GM18505 (cell line): ENCODE data around the gene PRXL2A.
A peak's percentile ranks its signal among the peaks of the same experiment; 100 is the strongest.

Experiments
- ATAC-seq: cut with Tn5 transposase; IDR thresholded peaks from one replicate; pipeline ENCODE4 v1.9.1; 2021; ENCODE audit not compliant: unreplicated experiment
- POLR2A ChIP-seq: IDR thresholded peaks from 4 replicates; pipeline ENCODE4 v1.6.1; 2011; ENCODE audit warnings: borderline replicate concordance; ENCODE audit not compliant: insufficient read depth, insufficient read length; ENCODE audit errors: extremely low read depth

The PRXL2A gene

GRCh38 chr10:80464557-80465450 is 56.5 kb downstream of the PRXL2A start:
- no peak for TF ChIP-seq POLR2A
- ATAC-seq: no peak

- no peak for ATAC-seq
- no peak for TF ChIP-seq POLR2A
Measured at GRCh38 chr10:80465451-80465835, 57.1 kb downstream of the PRXL2A start.

- ATAC-seq: no peak
- TF ChIP-seq POLR2A: no peak
Measured at GRCh38 chr10:80465839-80466590, 57.7 kb downstream of the PRXL2A start.

GRCh38 chr10:80466724-80467326 is 58.5 kb downstream of the PRXL2A start:
- no peak for ATAC-seq
- no peak for TF ChIP-seq POLR2A

- TF ChIP-seq POLR2A: no peak
- no peak for ATAC-seq
Measured at GRCh38 chr10:80468002-80468401, 59.7 kb downstream of the PRXL2A start.

DNA sequence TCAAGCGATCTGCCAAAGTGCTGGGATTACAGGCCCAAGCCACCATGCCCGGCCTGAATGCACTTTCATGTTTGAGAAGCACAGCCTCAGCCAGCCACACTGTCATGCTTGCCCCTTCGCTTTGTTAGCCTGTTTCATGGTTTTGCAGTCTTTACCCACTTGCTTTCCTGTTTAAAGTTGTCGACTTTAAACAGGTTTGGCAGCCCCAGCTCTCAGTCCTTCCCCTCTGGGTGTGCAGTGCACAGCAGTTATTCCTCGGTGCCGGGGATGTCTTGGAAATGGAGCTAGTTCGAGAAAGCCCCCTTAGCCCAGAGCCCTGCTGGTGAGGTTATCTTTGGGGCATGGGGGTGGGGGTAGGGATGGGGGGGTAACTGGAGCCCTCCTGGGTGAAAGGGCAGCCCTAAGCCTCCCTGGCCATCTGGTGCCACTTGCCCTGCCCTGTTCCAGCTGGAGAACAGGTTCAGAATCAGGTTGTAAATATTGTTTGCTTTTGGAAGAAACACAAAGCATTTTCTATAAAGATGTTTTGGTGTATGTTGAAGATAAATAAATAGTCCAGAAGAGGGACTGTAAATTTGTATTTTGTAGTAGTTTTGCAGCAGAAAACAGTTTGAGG is 60.6 kb downstream of the PRXL2A start:
- no peak for ATAC-seq

GRCh38 chr10:80470266-80470665 is 61.9 kb downstream of the PRXL2A start:
- TF ChIP-seq POLR2A: no peak
- no peak for ATAC-seq

More for the DNA sequence above, 60.6 kb downstream of the PRXL2A start:
- no peak for TF ChIP-seq POLR2A

DNA sequence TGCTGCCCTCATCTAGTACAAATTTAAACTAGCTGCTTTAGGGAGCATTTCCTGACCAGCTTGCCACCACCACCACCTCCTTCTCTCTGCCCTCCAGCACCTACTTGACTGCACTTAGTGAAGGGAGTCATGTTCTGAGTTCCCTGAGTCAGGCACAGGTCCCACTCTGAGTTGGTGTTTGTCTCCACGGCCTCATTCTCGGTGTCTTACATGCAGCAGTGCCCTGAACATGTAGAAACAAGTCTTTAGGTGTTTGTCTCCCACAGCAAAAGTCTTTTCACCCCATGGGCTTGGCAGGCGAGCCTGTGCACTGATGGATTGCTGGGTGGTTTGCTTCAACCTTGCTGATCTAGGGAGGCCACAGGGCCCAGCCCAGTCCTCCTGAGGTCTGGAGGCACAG is 62.6 kb downstream of the PRXL2A start:
- no peak for ATAC-seq
- TF ChIP-seq POLR2A: no peak

DNA sequence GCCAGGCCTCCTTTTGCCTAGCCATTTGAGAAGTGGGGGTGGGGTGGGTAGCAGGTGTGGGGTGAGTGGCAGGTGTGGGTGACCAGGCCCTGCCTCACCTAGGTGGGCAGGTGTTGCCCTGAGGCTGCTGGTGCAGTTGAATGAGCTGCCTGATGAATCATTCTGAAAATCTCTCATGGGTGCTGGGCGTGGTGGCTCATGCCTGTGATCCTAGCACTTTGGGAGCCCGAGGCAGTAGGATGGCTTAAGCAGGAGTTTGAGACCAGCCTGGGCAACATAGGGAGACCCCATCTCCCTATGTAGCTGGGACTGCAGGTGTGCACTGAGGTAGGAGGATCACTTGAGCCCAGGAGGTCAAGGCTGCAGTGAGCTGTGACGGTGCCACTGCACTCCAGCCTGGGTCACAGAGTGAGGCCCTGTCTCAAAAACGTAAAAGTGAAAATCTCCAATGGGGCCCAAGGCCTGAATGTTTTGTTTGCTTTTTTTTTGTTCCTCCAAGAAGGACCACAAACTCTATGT is 63.4 kb downstream of the PRXL2A start:
- no peak for TF ChIP-seq POLR2A
- ATAC-seq: peak; percentile 50

DNA sequence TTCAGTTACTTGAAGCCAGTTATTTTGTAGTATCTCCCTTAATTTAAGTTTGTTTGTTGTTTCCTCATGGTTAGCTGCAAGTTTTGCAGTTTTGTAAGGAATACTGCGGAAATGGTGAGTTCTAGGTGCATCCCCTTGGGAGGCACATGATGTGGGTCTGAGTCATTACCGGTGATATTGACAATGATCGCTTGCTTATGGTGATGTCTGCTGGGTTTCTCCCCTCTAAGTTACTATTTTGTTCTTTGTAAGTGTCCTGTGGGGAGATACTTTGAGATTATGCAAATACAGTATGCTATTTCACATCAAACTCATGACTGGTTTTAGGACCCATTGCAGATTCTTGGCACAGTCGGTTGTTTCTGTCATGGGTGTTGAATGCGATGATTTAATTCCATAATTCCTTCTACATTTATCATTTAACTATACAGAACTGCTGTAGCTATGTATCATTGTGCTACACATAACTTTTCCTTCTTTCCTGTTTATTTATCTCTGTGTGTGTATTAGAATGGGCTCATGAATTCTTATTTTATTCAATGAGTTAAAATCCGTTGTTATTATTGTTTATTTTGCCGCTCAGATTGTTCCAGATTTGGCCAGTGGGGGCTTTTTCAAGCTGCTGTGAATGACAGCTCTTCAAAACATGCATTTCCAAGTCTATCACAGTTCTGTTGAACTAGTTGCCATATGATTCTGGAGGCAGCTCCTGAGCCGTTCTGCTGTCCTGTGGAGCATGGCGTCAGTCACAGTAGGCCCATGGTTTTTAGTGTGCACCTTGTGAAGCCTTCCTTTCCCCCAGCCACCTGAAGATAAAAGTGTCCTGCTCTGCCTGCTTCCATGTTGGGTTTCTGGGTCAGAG is 64.1 kb downstream of the PRXL2A start:
- peak; percentile 86 for ATAC-seq
- no peak for TF ChIP-seq POLR2A

- no peak for ATAC-seq
Measured at GRCh38 chr10:80473096-80473657, 64.8 kb downstream of the PRXL2A start.

More at GRCh38 chr10:80473096-80473657, 64.8 kb downstream of the PRXL2A start:
- TF ChIP-seq POLR2A: no peak
